Mesenchymal stem cell (in vitro differentiated cells and primary cell): ENCODE data around the gene BPIFB1.
A peak's percentile ranks its signal among the peaks of the same experiment; 100 is the strongest.

Experiments used
- DNase-seq: peaks from one replicate; pipeline ENCODE4 v3.0.0-alpha.2; 2013
- H2AFZ ChIP-seq: one replicate; pipeline ENCODE4 v1.6.1; 2013; ENCODE audit warnings: low read depth, mild to moderate bottlenecking, control low read depth, inconsistent platforms, low read length, moderate library complexity
- H2AK5ac ChIP-seq: 2 replicates; pipeline ENCODE4 v1.6.1; 2013; ENCODE audit warnings: low read length, moderate library complexity, mild to moderate bottlenecking, inconsistent platforms; ENCODE audit not compliant: severe bottlenecking
- H2BK120ac ChIP-seq: one replicate; pipeline ENCODE4 v1.6.1; 2013; ENCODE audit warnings: low read depth, mild to moderate bottlenecking, inconsistent platforms, low read length, moderate library complexity
- H2BK12ac ChIP-seq, 2 experiments: one replicate each; pipeline ENCODE4 v1.6.1; 2013; ENCODE audit warnings: inconsistent platforms in 2 of 2, low read length in 2 of 2, mild to moderate bottlenecking in 2 of 2, moderate library complexity in 2 of 2, control low read depth in 1 of 2
- H2BK15ac ChIP-seq: one replicate; pipeline ENCODE4 v1.6.1; 2013; ENCODE audit warnings: mild to moderate bottlenecking, low read depth, inconsistent platforms; ENCODE audit not compliant: poor library complexity, severe bottlenecking
- H2BK5ac ChIP-seq: 2 replicates; pipeline ENCODE4 v1.6.1; 2013; ENCODE audit warnings: low read depth, mild to moderate bottlenecking, low read length, control low read depth, inconsistent platforms; ENCODE audit not compliant: poor library complexity, severe bottlenecking
- H3K14ac ChIP-seq, 2 experiments: one replicate each; pipeline ENCODE4 v1.6.1; 2013; ENCODE audit warnings: inconsistent platforms in 2 of 2, low read length in 2 of 2, control low read depth in 1 of 2, mild to moderate bottlenecking in 1 of 2, moderate library complexity in 1 of 2
- H3K18ac ChIP-seq, 2 experiments: one replicate each; pipeline ENCODE4 v1.6.1; 2013; ENCODE audit warnings: inconsistent platforms in 2 of 2, low read length in 2 of 2, control low read depth in 1 of 2, low read depth in 1 of 2, mild to moderate bottlenecking in 1 of 2
- H3K23ac ChIP-seq, 2 experiments: one replicate each; pipeline ENCODE4 v1.6.1; 2013; ENCODE audit warnings: inconsistent platforms in 2 of 2, low read length in 2 of 2, mild to moderate bottlenecking in 2 of 2, moderate library complexity in 2 of 2, control low read depth in 1 of 2
- H3K27ac ChIP-seq: 2 replicates; pipeline ENCODE4 v1.5.1; 2013; ENCODE audit warnings: mild to moderate bottlenecking, moderate library complexity, low read length, control low read depth, inconsistent platforms; ENCODE audit not compliant: poor library complexity, severe bottlenecking
- H3K27me3 ChIP-seq, 2 experiments: 2 replicates each; pipeline versions ENCODE4 v1.6.1 to v1.7.0; 2013; ENCODE audit warnings: low read length in 2 of 2, mild to moderate bottlenecking in 2 of 2, moderate library complexity in 2 of 2, control low read depth in 1 of 2, inconsistent platforms in 1 of 2; ENCODE audit not compliant: control insufficient read depth in 1 of 2, insufficient read depth in 1 of 2
- H3K36me3 ChIP-seq, 2 experiments: 2 replicates each; pipeline versions ENCODE4 v1.6.1 to v1.7.0; 2013; ENCODE audit warnings: low read length in 2 of 2, control low read depth in 1 of 2, inconsistent platforms in 1 of 2, low read depth in 1 of 2, mild to moderate bottlenecking in 1 of 2; ENCODE audit not compliant: insufficient read depth in 2 of 2, control insufficient read depth in 1 of 2
- H3K4ac ChIP-seq, 2 experiments: one replicate each; pipeline ENCODE4 v1.6.1; 2013; ENCODE audit warnings: inconsistent platforms in 2 of 2, low read length in 2 of 2, mild to moderate bottlenecking in 2 of 2, moderate library complexity in 2 of 2, control low read depth in 1 of 2, low read depth in 1 of 2
- H3K4me1 ChIP-seq: 2 replicates; pipeline ENCODE4 v1.6.1; 2013; ENCODE audit warnings: low read depth, low read length, control low read depth; ENCODE audit not compliant: control insufficient read depth, insufficient read depth
- H3K4me2 ChIP-seq: 2 replicates; pipeline ENCODE4 v1.6.1; 2013; ENCODE audit warnings: low read length, mild to moderate bottlenecking, inconsistent platforms; ENCODE audit not compliant: poor library complexity, severe bottlenecking
- H3K4me3 ChIP-seq, 2 experiments: 2 replicates each; pipeline versions ENCODE4 v1.5.1 to v1.7.0; 2013; ENCODE audit warnings: low read length in 2 of 2, mild to moderate bottlenecking in 2 of 2, control low read depth in 1 of 2, low read depth in 1 of 2; ENCODE audit not compliant: insufficient read depth in 1 of 2
- H3K79me1 ChIP-seq: replicated peaks from 2 replicates; pipeline ENCODE4 v1.6.1; 2013; ENCODE audit warnings: mild to moderate bottlenecking, control low read depth, low read length, inconsistent platforms; ENCODE audit not compliant: poor library complexity, severe bottlenecking
- H3K9ac ChIP-seq: 2 replicates; pipeline ENCODE4 v1.7.0; 2013; ENCODE audit warnings: mild to moderate bottlenecking, low read length, moderate library complexity
- H3K9me3 ChIP-seq: 2 replicates; pipeline ENCODE4 v1.7.0; 2013; ENCODE audit warnings: mild to moderate bottlenecking, low read length; ENCODE audit not compliant: control insufficient read depth
- H4K8ac ChIP-seq: one replicate; pipeline ENCODE4 v1.6.1; 2013; ENCODE audit warnings: inconsistent platforms, mild to moderate bottlenecking, low read length, moderate library complexity
- H4K91ac ChIP-seq: one replicate; pipeline ENCODE4 v1.6.1; 2013; ENCODE audit warnings: mild to moderate bottlenecking, low read length, inconsistent platforms
- WGBS: methylation state at CpG from one replicate; pipeline ENCODE4 v1.1.7; 2013; ENCODE audit warnings: mixed read lengths; 5-methylcytosine and 5-hydroxymethylcytosine counted together

BPIFB1 gene

GRCh38 chr20:33242319-33243100, 40.5 kb upstream of the BPIFB1 start:
- H2AFZ ChIP-seq: no peak overlapping the region
- no peak overlapping the region for H3K18ac ChIP-seq
- 60% methylated on average over 7 of the region's 7 CpGs for WGBS

GRCh38 chr20:33246077-33246476, 36.9 kb upstream of the BPIFB1 start:
- Histone ChIP-seq H3K4me1 (no peaks in the 10 kb centered on the region), H3K27me3 (peaks cover 19 to 43% of the 10 kb centered on the region in 2 experiments), H3K79me1 (no peaks in the 10 kb centered on the region), H3K36me3 (no peaks in the 10 kb centered on the region), H4K8ac (no peak overlapping the region), H3K4me3 (no peak overlapping the region), H3K9ac (no peak overlapping the region), H3K14ac (no peak overlapping the region), H3K23ac (no peak overlapping the region), H2AK5ac (no peak overlapping the region), H3K18ac (no peak overlapping the region), H3K27ac (no peak overlapping the region), H3K4me2 (no peak overlapping the region), H2BK12ac (no peak overlapping the region), H4K91ac (no peak overlapping the region), H2AFZ (no peak overlapping the region), H3K9me3 (no peaks in the 10 kb centered on the region), H2BK15ac (no peak overlapping the region), H3K4ac (no peak overlapping the region), H2BK120ac (no peak overlapping the region), H2BK5ac (no peak overlapping the region)
- 67% methylated on average over 3 of the region's 3 CpGs for WGBS
- DNase-seq: no peak

More at GRCh38 chr20:33242319-33243100, 40.5 kb upstream of the BPIFB1 start:
- no peak overlapping the region for H3K4ac ChIP-seq
- no peaks in the 10 kb centered on the region for H3K79me1 ChIP-seq
- H4K8ac ChIP-seq: no peak overlapping the region
- H3K9me3 ChIP-seq: no peaks in the 10 kb centered on the region
- H3K4me2 ChIP-seq: no peak overlapping the region
- no peak overlapping the region for H2BK15ac ChIP-seq
- no peaks in the 10 kb centered on the region for H3K4me1 ChIP-seq
- no peaks in the 10 kb centered on the region for H3K36me3 ChIP-seq
- H3K4me3 ChIP-seq: no peak overlapping the region
- no peak overlapping the region for H3K14ac ChIP-seq
- H4K91ac ChIP-seq: peak overlapping the region; percentile 40
- H3K27ac ChIP-seq: no peak overlapping the region
- no peak overlapping the region for H2AK5ac ChIP-seq
- no peak overlapping the region for H3K9ac ChIP-seq
- H2BK120ac ChIP-seq: no peak overlapping the region
- H3K23ac ChIP-seq: no peak overlapping the region
- no peak for DNase-seq
- H3K27me3 ChIP-seq: peaks cover 15 to 52% of the 10 kb centered on the region in 2 experiments
- H2BK12ac ChIP-seq: no peak overlapping the region
- H2BK5ac ChIP-seq: no peak overlapping the region

- Histone ChIP-seq H2AK5ac (no peak overlapping the region), H2BK120ac (no peak overlapping the region), H3K36me3 (no peaks in the 10 kb centered on the region), H3K14ac (no peak overlapping the region), H2AFZ (no peak overlapping the region), H3K9ac (no peak overlapping the region), H3K4me3 (no peak overlapping the region), H2BK12ac (no peak overlapping the region), H3K79me1 (no peaks in the 10 kb centered on the region), H3K23ac (no peak overlapping the region), H3K27me3 (peaks cover 11 to 32% of the 10 kb centered on the region in 2 experiments), H2BK5ac (no peak overlapping the region), H3K4me1 (no peaks in the 10 kb centered on the region), H3K4me2 (no peak overlapping the region), H3K18ac (no peak overlapping the region), H4K8ac (no peak overlapping the region), H4K91ac (no peak overlapping the region), H3K27ac (no peak overlapping the region), H3K9me3 (no peaks in the 10 kb centered on the region), H2BK15ac (no peak overlapping the region), H3K4ac (no peak overlapping the region)
- DNase-seq: no peak
- 80% methylated on average over 1 of the region's 1 CpG for WGBS
Observed at GRCh38 chr20:33249456-33249855, 33.6 kb upstream of the BPIFB1 start.

- Histone ChIP-seq H3K9ac (no peak overlapping the region), H3K23ac (no peak overlapping the region), H2AFZ (no peak overlapping the region), H3K4ac (no peak overlapping the region), H4K91ac (no peak overlapping the region), H3K27me3 (peaks cover 11 to 26% of the 10 kb centered on the region in 2 experiments), H3K36me3 (no peaks in the 10 kb centered on the region), H4K8ac (no peak overlapping the region), H2BK12ac (no peak overlapping the region), H3K4me1 (no peaks in the 10 kb centered on the region), H3K79me1 (no peaks in the 10 kb centered on the region), H2BK5ac (no peak overlapping the region), H2AK5ac (no peak overlapping the region), H3K14ac (peak overlapping the region in 1 of 2 experiments; percentile 9), H3K9me3 (no peaks in the 10 kb centered on the region), H3K18ac (no peak overlapping the region), H2BK120ac (no peak overlapping the region), H2BK15ac (no peak overlapping the region), H3K4me2 (no peak overlapping the region), H3K4me3 (no peak overlapping the region), H3K27ac (no peak overlapping the region)
- no peak for DNase-seq
- WGBS: 46% methylated on average over 2 of the region's 2 CpGs
Observed at GRCh38 chr20:33250666-33251065, 32.3 kb upstream of the BPIFB1 start.
